Mucosa of descending colon (tissue), 3 donors: ENCODE results near the gene HDC. TPM values are rescaled to one million over a fixed set of nuclear protein-coding genes. Genes with fewer than 3 reads are reported as not detected.
A peak's percentile ranks its signal among the peaks of the same experiment; 100 is the strongest.

Source experiments
- ATAC-seq: fragments of 200-7000 bp; cut with Tn5 transposase; one replicate; pipeline ENCODE4 v1.9.1; 2020; ENCODE audit warnings: mild to moderate bottlenecking, moderate library complexity
- DNase-seq, 3 donors: peaks; one replicate each; pipeline ENCODE4 v3.0.0-alpha.2; 2020
- H3K36me3 ChIP-seq: fragments of 200-600 bp; one replicate; pipeline ENCODE4 v1.8.0; 2021; ENCODE audit warnings: low read depth, mild to moderate bottlenecking
- H3K4me1 ChIP-seq: fragments of 200-600 bp; one replicate; pipeline ENCODE4 v1.8.0; 2021; ENCODE audit warnings: low read depth, mild to moderate bottlenecking
- H3K4me3 ChIP-seq: fragments of 200-600 bp; one replicate; pipeline ENCODE4 v1.8.0; 2021; ENCODE audit warnings: mild to moderate bottlenecking
- H3K9me3 ChIP-seq: fragments of 200-600 bp; one replicate; pipeline ENCODE4 v1.8.0; 2021; ENCODE audit warnings: mild to moderate bottlenecking
- CTCF ChIP-seq: fragments of 200-600 bp; IDR thresholded peaks from one replicate; pipeline ENCODE4 v1.8.0; 2022; ENCODE audit warnings: antibody characterized with exemption, mild to moderate bottlenecking
- intact Hi-C, 2 donors: fragments of 100-400 bp; cut with DNase I in 1 of 2; cut with micrococcal nuclease in 1 of 2; formaldehyde crosslinking; loops; one replicate each; pipeline versions ENCODE4 v1.11.0 to v1.11.1; 2022; cut with DNase I, micrococcal nuclease
- total RNA-seq, 3 donors: library from RNA; stranded (reverse); fragmentation: NEBNext Ultra II Directional in 2 of 3; extraction: Animal tissue kit (Norgen Biotek cat#: 25700) in 2 of 3; gene quantifications; one replicate each; pipeline versions ENCODE4 v1.2.1 to v1.2.4, GENCODE V29; 2021 to 2023
- donor health status: DM: no; HTN: no; CAD: no; lungs with moderate emphysema.
- donor health status: DM: no; HTN: no; CAD: no.
- donor health status: DM: no; HTN: yes; CAD: no.

The HDC gene
- total RNA-seq, 3 donors from 2014 or later, result 0.52 to 5.0 (median 4.9) TPM

DNA sequence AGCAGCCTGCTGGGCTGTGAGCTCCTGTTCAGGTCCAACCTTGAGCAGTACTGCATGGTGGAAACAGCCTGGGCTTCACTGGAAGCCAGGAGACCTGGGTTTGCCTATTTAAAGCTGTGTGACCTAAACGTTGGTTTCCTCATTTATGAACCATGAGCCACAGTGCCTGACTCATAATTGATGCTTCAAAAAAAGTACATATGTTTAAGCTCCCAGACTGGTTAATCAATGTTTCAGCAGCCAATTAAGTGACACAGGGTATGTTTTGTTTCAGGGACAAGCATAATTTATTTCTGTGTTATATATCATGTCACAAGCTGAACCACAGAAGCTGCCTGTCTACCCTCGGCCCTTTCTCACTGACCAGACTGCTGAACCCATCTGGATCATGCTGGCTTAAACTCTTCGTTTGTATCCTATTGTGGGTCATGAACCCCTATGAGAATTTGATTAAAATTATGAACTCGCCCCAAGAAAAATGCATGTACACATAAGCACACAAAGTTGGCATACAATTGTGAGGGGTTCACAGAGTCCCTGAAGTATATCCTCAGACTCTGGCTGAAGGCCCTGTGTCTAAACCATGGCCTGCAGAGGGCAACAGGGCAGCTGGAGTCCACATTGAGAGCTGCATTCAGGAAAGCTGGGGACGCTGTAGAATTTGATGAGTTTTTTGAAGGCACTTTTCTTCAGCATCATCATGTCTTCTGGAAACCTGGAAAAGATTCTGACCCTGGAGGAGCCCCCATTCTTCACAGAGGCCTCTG is 23.7 kb downstream of the HDC start:
- intact Hi-C loops, result no loop called here
- H3K36me3 ChIP-seq, result no peaks in the 10 kb centered on the region
- no peak overlapping the region for H3K4me3 ChIP-seq
- peak; percentile 39 for ATAC-seq
- H3K9me3 ChIP-seq, result no peaks in the 10 kb centered on the region
- TF ChIP-seq CTCF, result no peak
- H3K4me1 ChIP-seq, result no peaks in the 10 kb centered on the region
- no peak for DNase-seq

DNA sequence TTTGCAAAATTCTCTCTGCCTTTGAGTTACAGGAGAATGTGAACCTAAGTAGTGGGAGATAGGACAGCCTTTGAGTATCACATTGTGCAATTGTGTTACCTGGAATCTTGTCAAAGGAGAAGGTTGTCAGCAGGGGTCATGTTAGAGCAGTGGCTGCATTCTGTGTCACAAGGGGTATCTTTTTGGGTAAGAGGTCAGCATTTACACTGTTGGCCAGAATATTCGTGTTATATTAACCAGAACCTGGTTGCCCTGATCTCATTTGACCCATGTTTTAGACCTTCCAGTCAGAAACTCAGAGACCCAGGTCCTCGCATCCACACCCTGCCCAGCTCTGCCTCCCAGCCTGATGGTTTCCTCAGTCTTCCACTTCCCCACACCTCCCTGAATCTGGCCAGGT is 27.3 kb downstream of the HDC start:
- ATAC-seq (no peak), DNase-seq (no peak)
- no peak for TF ChIP-seq CTCF
- H3K36me3 ChIP-seq, result no peaks in the 10 kb centered on the region
- H3K9me3 ChIP-seq, result no peaks in the 10 kb centered on the region
- intact Hi-C loops, result no loop called here
- peaks cover 6% of the 10 kb centered on the region for H3K4me1 ChIP-seq
- no peak overlapping the region for H3K4me3 ChIP-seq

GRCh38 chr15:50236433-50236832 is 29.1 kb downstream of the HDC start:
- Histone ChIP-seq H3K9me3 (no peaks in the 10 kb centered on the region), H3K4me1 (peaks cover 6% of the 10 kb centered on the region), H3K4me3 (no peak overlapping the region), H3K36me3 (no peaks in the 10 kb centered on the region)
- TF ChIP-seq CTCF, result no peak
- ATAC-seq, result no peak
- no peak for DNase-seq
- intact Hi-C loops, result no loop called here

DNA sequence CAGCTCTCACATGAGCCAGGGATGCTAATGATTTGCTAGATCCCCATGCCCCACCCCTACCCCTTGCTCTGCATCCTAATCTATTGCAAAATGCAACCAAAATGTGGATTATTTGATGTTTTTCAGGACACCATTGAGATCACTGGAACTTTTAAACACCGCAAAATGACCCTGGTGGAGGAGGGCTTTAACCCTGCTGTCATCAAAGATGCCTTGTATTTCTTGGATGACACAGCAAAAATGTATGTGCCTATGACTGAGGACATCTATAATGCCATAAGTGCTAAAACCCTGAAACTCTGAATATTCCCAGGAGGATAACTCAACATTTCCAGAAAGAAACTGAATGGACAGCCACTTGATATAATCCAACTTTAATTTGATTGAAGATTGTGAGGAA is 29.7 kb downstream of the HDC start:
- TF ChIP-seq CTCF, result no peak
- intact Hi-C loops, result no loop called here
- no peak for DNase-seq
- H3K9me3 ChIP-seq, result no peaks in the 10 kb centered on the region
- no peak overlapping the region for H3K4me3 ChIP-seq
- ATAC-seq, result no peak
- H3K4me1 ChIP-seq, result peaks cover 6% of the 10 kb centered on the region
- no peaks in the 10 kb centered on the region for H3K36me3 ChIP-seq

DNA sequence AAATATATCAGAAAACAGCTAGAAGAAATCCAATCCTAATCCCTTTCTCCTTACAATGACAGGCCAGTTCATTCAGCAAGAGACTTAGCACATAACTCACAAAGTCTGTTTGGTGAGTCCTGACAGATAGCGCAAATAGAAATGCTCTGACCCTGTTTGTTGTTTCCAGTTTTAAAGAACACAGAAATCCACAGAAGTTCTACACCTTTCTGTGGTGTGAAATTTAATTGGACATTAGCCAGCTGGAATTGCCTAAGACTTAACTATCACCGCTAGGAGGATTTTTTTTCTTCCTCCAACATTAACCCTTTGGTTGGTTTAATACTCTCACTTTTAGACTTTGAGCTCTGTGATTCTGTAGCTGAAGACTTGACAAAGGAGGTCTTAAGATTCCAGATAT is 30.8 kb downstream of the HDC start:
- peaks cover 6% of the 10 kb centered on the region for H3K4me1 ChIP-seq
- ATAC-seq (peak; percentile 24), DNase-seq (no peak)
- H3K36me3 ChIP-seq, result no peaks in the 10 kb centered on the region
- intact Hi-C loops, result no loop called here
- H3K4me3 ChIP-seq, result no peak overlapping the region
- TF ChIP-seq CTCF, result no peak
- H3K9me3 ChIP-seq, result no peaks in the 10 kb centered on the region
